Measurements from ENCODE around the gene NR0B2. TPM values are rescaled to one million over a fixed set of nuclear protein-coding genes. Genes with fewer than 3 reads are reported as not detected.
A peak's percentile ranks its signal among the peaks of the same experiment; 100 is the strongest.
"Not testable (repeated sequence)": the region's sequence is repeated elsewhere in the genome, so short reads cannot be mapped to it uniquely, and the experiment has no call there.

The NR0B2 gene
- total and polyA plus RNA-seq, 2 of the 13 experiments (the other 11 are each of a cell fraction or from before 2014, with no cell fraction given) = 72.5 to 133 TPM

GRCh38 chr1:26881611-26882010 lies 32.2 kb downstream of the NR0B2 start:
- 55% methylated on average over 5 of the region's 6 CpGs for WGBS (ENCODE audit: low lambda C conversion rate)
- CTCF ChIA-PET (ENCODE audit: low intra/inter-chr PET ratio, low total read pairs); intact Hi-C loops (cut with micrococcal nuclease; ENCODE audit: unreplicated experiment); H3K4me3 ChIP-seq (replicated peaks in 1 of 3; ENCODE audit: insufficient read depth in 1 of 3, low read depth in 2 of 3, low read length in 3 of 3); H3K27me3 ChIP-seq (ENCODE audit: control insufficient read depth in 1 of 2, insufficient read depth in 2 of 2, low read length in 2 of 2); H3K9me3 ChIP-seq (ENCODE audit: low read length); in situ Hi-C loops (cut with HindIII; ENCODE audit: extremely low pct_ligation_motif_present, low pct_unique_long_range_greater_than_20kb); H3K4me2 ChIP-seq (ENCODE audit: low read depth, low read length); H3K9ac ChIP-seq (ENCODE audit: insufficient read depth, low read depth, low read length); H2AFZ ChIP-seq (ENCODE audit: low read length); BruUV-seq (replicated peaks); H3K79me2 ChIP-seq (ENCODE audit: insufficient read depth, low read length); H4K20me1 ChIP-seq (ENCODE audit: insufficient read depth, low read length); TF ChIP-seq EP300 (CRISPR knock-in tag; IDR thresholded peaks at IDR 0.05; ENCODE audit: borderline replicate concordance): not testable (repeated sequence)
- POLR2A ChIA-PET = interaction anchor here (0.7 to 3.5 kb wide), 10 partner anchors 8 to 110 kb away, joined by 3 to 23 read pairs (median 8); partner anchors contain the start of genes GPATCH3, GPN2 and NR0B2
- Histone ChIP-seq H3K36me3 (replicated peaks in 1 of 2; ENCODE audit: control insufficient read depth in 1 of 2, insufficient read depth in 2 of 2, low read length in 2 of 2) (peaks cover 20 to 62% of the 10 kb centered on the region in 2 experiments), H3K4me1 (ENCODE audit: insufficient read depth, low read length) (peaks cover 45% of the 10 kb centered on the region), H3K27ac (ENCODE audit: extremely low read length, insufficient read depth, low read length) (peak overlapping the region; percentile 26)
- peak; percentile 66 for ATAC-seq
- peak; percentile 46 for FAIRE-seq
- DNase-seq (ENCODE audit: low spot score) = peak; percentile 48
- TF ChIP-seq RXRA (CRISPR knock-in tag; IDR thresholded peaks at IDR 0.05) (peak; percentile 84), ARNT2 (CRISPR knock-in tag; IDR thresholded peaks at IDR 0.05; ENCODE audit: low read depth) (0 out of 2 replicates have a peak, but pooled peaks have one; percentile 31), EP300 (IDR thresholded peaks at IDR 0.05; ENCODE audit: low read depth in 2 of 2, low read length in 2 of 2) (peak in 1 of 2 experiments; percentile 49; a peak in 1 of 4 replicates), MEIS1 (CRISPR knock-in tag; IDR thresholded peaks at IDR 0.05; ENCODE audit: borderline replicate concordance) (0 out of 2 replicates have a peak, but pooled peaks have one; percentile 68), ZNF3 (CRISPR knock-in tag; IDR thresholded peaks at IDR 0.05) (peak; percentile 86), ZNF687 (CRISPR knock-in tag; IDR thresholded peaks at IDR 0.05) (peak; percentile 62), KDM1A (CRISPR knock-in tag; IDR thresholded peaks at IDR 0.05) (peak; percentile 96; the same call in 1 of the 2 replicates), ZNF263 (CRISPR knock-in tag; IDR thresholded peaks at IDR 0.05) (peak; percentile 59), ATF2 (CRISPR knock-in tag; IDR thresholded peaks at IDR 0.05) (peak; percentile 62; the same call in 1 of the 2 replicates), ZNF746 (CRISPR knock-in tag; IDR thresholded peaks at IDR 0.05) (peak; percentile 80), NR2C2 (CRISPR knock-in tag; IDR thresholded peaks at IDR 0.05; ENCODE audit: borderline replicate concordance) (peak; percentile 92), FOXA3 (CRISPR knock-in tag; IDR thresholded peaks at IDR 0.05) (peak; percentile 81), REPIN1 (CRISPR knock-in tag; IDR thresholded peaks at IDR 0.05; ENCODE audit: borderline replicate concordance, low read depth) (0 out of 2 replicates have a peak, but pooled peaks have one; percentile 21)
- TF ChIP-seq, protein P1, sequence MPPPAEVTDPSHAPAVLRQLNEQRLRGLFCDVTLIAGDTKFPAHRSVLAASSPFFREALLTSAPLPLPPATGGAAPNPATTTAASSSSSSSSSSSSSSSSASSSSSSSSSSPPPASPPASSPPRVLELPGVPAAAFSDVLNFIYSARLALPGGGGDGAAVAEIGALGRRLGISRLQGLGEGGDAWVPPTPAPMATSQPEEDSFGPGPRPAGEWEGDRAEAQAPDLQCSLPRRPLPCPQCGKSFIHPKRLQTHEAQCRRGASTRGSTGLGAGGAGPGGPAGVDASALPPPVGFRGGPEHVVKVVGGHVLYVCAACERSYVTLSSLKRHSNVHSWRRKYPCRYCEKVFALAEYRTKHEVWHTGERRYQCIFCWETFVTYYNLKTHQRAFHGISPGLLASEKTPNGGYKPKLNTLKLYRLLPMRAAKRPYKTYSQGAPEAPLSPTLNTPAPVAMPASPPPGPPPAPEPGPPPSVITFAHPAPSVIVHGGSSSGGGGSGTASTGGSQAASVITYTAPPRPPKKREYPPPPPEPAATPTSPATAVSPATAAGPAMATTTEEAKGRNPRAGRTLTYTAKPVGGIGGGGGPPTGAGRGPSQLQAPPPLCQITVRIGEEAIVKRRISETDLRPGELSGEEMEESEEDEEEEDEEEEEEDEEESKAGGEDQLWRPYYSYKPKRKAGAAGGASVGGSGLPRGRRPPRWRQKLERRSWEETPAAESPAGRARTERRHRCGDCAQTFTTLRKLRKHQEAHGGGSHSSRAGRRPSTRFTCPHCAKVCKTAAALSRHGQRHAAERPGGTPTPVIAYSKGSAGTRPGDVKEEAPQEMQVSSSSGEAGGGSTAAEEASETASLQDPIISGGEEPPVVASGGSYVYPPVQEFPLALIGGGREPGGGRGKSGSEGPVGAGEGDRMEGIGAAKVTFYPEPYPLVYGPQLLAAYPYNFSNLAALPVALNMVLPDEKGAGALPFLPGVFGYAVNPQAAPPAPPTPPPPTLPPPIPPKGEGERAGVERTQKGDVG (CRISPR knock-in tag; IDR thresholded peaks at IDR 0.05; ENCODE audit: borderline replicate concordance) = 0 out of 2 replicates have a peak, but pooled peaks have one; percentile 30

Data from HepG2 (cell line).